ENCODE results near the gene IYD.
A peak's percentile ranks its signal among the peaks of the same experiment; 100 is the strongest.

Gene IYD

GRCh38 chr6:150327117-150327774 lies 41.6 kb upstream of the IYD start:
- no peak for DNase-seq (ENCODE audit: low read depth)
- TF ChIP-seq CTCF (IDR thresholded peaks at IDR 0.05; ENCODE audit: insufficient read depth, low read depth, low read length, missing control alignments), result no peak
- H3K4me3 ChIP-seq (ENCODE audit: low read depth, low read length), result no peak overlapping the region

- TF ChIP-seq CTCF (IDR thresholded peaks at IDR 0.05; ENCODE audit: insufficient read depth, low read depth, low read length, missing control alignments), result no peak
- no peak overlapping the region for H3K4me3 ChIP-seq (ENCODE audit: low read depth, low read length)
- DNase-seq (ENCODE audit: low read depth), result no peak
Measured at GRCh38 chr6:150328744-150329405, 39.9 kb upstream of the IYD start.

GRCh38 chr6:150331344-150331743 lies 37.5 kb upstream of the IYD start:
- DNase-seq (ENCODE audit: low read depth), result no peak
- TF ChIP-seq CTCF (IDR thresholded peaks at IDR 0.05; ENCODE audit: insufficient read depth, low read depth, low read length, missing control alignments), result no peak
- no peak overlapping the region for H3K4me3 ChIP-seq (ENCODE audit: low read depth, low read length)

- no peak for TF ChIP-seq CTCF (IDR thresholded peaks at IDR 0.05; ENCODE audit: insufficient read depth, low read depth, low read length, missing control alignments)
- no peak overlapping the region for H3K4me3 ChIP-seq (ENCODE audit: low read depth, low read length)
- no peak for DNase-seq (ENCODE audit: low read depth)
Measured at GRCh38 chr6:150332939-150333584, 35.8 kb upstream of the IYD start.

- DNase-seq (ENCODE audit: low read depth), result no peak
- no peak overlapping the region for H3K4me3 ChIP-seq (ENCODE audit: low read depth, low read length)
- no peak for TF ChIP-seq CTCF (IDR thresholded peaks at IDR 0.05; ENCODE audit: insufficient read depth, low read depth, low read length, missing control alignments)
Measured at GRCh38 chr6:150333585-150333941, 35.2 kb upstream of the IYD start.

GRCh38 chr6:150334790-150335783 lies 33.7 kb upstream of the IYD start:
- peak; percentile 59 for TF ChIP-seq CTCF (IDR thresholded peaks at IDR 0.05; ENCODE audit: insufficient read depth, low read depth, low read length, missing control alignments)
- peak; percentile 68 for DNase-seq (ENCODE audit: low read depth)
- H3K4me3 ChIP-seq (ENCODE audit: low read depth, low read length), result no peak overlapping the region
